ENCODE measurements around the gene HPN. TPM values are rescaled to one million over a fixed set of nuclear protein-coding genes. Genes with fewer than 3 reads are reported as not detected.

Gene HPN
- total and polyA plus RNA-seq, 2 of the 13 experiments (the other 11 are each of a cell fraction or from before 2014, with no cell fraction given): 46.7 to 261 TPM

DNA sequence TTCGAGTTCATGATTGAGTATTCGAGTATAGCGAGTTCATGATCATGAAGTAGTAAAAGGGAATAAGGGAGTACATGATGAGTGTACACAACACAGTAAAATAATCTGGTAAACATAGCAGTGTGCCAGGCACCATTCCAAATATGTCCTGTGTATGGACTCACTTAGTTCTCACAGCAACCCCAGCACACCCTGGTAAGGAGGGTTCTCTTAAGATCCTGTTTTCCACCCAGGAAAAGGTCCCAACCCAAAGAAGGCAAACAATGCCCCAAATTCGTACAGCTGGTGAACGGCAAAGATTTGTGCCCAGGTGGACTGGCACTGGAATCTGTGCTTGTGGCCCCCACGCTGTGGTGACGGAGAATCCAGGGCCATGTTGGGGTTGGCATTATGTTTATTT lies 21.4 kb downstream of the HPN start:
- H3K9ac ChIP-seq (ENCODE audit: insufficient read depth, low read depth, low read length): no peak overlapping the region
- H3K4me3 ChIP-seq (replicated peaks in 1 of 3; ENCODE audit: insufficient read depth in 1 of 3, low read depth in 2 of 3, low read length in 3 of 3): no peak overlapping the region
- ATAC-seq (no peak), FAIRE-seq (no peak), DNase-seq (ENCODE audit: low spot score) (no peak)
- H3K79me2 ChIP-seq (ENCODE audit: insufficient read depth, low read length): no peaks in the 10 kb centered on the region
- CTCF ChIA-PET (ENCODE audit: low intra/inter-chr PET ratio, low total read pairs): no interaction called here
- no peak overlapping the region for H3K27ac ChIP-seq (ENCODE audit: extremely low read length, insufficient read depth, low read length)
- H3K9me3 ChIP-seq (ENCODE audit: low read length): no peaks in the 10 kb centered on the region
- no peak overlapping the region for H2AFZ ChIP-seq (ENCODE audit: low read length)
- H3K4me2 ChIP-seq (ENCODE audit: low read depth, low read length): no peak overlapping the region
- in situ Hi-C loops (cut with HindIII; ENCODE audit: extremely low pct_ligation_motif_present, low pct_unique_long_range_greater_than_20kb): no loop called here
- WGBS (ENCODE audit: low lambda C conversion rate): 99% methylated on average over 7 of the region's 7 CpGs
- peaks cover 3% of the 10 kb centered on the region in 2 experiments; a peak in 1 of 5 replicates for H3K36me3 ChIP-seq (replicated peaks in 1 of 2; ENCODE audit: control insufficient read depth in 1 of 2, insufficient read depth in 2 of 2, low read length in 2 of 2)
- no peaks in the 10 kb centered on the region for H3K27me3 ChIP-seq (ENCODE audit: control insufficient read depth in 1 of 2, insufficient read depth in 2 of 2, low read length in 2 of 2)
- H3K4me1 ChIP-seq (ENCODE audit: insufficient read depth, low read length): peaks cover 11% of the 10 kb centered on the region
- BruUV-seq (replicated peaks): no TSS peak
- POLR2A ChIA-PET: no interaction called here
- peaks cover 5% of the 10 kb centered on the region; the same call in 1 of the 2 replicates for H4K20me1 ChIP-seq (ENCODE audit: insufficient read depth, low read length)
- intact Hi-C loops (cut with micrococcal nuclease; ENCODE audit: unreplicated experiment): no loop called here
- TF ChIP-seq, protein P1, sequence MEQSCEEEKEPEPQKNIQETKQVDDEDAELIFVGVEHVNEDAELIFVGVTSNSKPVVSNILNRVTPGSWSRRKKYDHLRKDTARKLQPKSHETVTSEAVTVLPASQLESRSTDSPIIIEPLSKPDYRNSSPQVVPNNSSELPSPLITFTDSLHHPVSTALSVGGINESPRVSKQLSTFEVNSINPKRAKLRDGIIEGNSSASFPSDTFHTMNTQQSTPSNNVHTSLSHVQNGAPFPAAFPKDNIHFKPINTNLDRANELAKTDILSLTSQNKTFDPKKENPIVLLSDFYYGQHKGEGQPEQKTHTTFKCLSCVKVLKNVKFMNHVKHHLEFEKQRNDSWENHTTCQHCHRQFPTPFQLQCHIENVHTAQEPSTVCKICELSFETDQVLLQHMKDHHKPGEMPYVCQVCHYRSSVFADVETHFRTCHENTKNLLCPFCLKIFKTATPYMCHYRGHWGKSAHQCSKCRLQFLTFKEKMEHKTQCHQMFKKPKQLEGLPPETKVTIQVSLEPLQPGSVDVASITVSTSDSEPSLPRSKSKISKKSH (CRISPR knock-in tag; IDR thresholded peaks at IDR 0.05; ENCODE audit: borderline replicate concordance): no peak
- TF ChIP-seq POLR2G (IDR thresholded peaks at IDR 0.05; ENCODE audit: low read depth, low read length): peak; percentile 59; the same call in 1 of the 2 replicates
- TF ChIP-seq ZNF660 (CRISPR knock-in tag; IDR thresholded peaks at IDR 0.05; ENCODE audit: borderline replicate concordance, low read depth): no peak
- 0 out of 2 replicates have a peak, but pooled peaks have one; percentile 19 for TF ChIP-seq KDM2A (CRISPR knock-in tag; IDR thresholded peaks at IDR 0.05; ENCODE audit: borderline replicate concordance, low read depth)
- TF ChIP-seq, protein P2, sequence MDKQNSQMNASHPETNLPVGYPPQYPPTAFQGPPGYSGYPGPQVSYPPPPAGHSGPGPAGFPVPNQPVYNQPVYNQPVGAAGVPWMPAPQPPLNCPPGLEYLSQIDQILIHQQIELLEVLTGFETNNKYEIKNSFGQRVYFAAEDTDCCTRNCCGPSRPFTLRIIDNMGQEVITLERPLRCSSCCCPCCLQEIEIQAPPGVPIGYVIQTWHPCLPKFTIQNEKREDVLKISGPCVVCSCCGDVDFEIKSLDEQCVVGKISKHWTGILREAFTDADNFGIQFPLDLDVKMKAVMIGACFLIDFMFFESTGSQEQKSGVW (CRISPR knock-in tag; IDR thresholded peaks at IDR 0.05; ENCODE audit: borderline replicate concordance): no peak
- TF ChIP-seq ZSCAN31 (CRISPR knock-in tag; IDR thresholded peaks at IDR 0.05; ENCODE audit: low read depth): no peak
- TF ChIP-seq ZFP90 (CRISPR knock-in tag; IDR thresholded peaks at IDR 0.05; ENCODE audit: borderline replicate concordance): no peak
- TF ChIP-seq ZNF777 (CRISPR knock-in tag; IDR thresholded peaks at IDR 0.05): no peak
- TF ChIP-seq MEIS1 (CRISPR knock-in tag; IDR thresholded peaks at IDR 0.05; ENCODE audit: borderline replicate concordance): no peak
- TF ChIP-seq ZNF569 (CRISPR knock-in tag; IDR thresholded peaks at IDR 0.05; ENCODE audit: borderline replicate concordance): no peak
- TF ChIP-seq, protein P3, sequence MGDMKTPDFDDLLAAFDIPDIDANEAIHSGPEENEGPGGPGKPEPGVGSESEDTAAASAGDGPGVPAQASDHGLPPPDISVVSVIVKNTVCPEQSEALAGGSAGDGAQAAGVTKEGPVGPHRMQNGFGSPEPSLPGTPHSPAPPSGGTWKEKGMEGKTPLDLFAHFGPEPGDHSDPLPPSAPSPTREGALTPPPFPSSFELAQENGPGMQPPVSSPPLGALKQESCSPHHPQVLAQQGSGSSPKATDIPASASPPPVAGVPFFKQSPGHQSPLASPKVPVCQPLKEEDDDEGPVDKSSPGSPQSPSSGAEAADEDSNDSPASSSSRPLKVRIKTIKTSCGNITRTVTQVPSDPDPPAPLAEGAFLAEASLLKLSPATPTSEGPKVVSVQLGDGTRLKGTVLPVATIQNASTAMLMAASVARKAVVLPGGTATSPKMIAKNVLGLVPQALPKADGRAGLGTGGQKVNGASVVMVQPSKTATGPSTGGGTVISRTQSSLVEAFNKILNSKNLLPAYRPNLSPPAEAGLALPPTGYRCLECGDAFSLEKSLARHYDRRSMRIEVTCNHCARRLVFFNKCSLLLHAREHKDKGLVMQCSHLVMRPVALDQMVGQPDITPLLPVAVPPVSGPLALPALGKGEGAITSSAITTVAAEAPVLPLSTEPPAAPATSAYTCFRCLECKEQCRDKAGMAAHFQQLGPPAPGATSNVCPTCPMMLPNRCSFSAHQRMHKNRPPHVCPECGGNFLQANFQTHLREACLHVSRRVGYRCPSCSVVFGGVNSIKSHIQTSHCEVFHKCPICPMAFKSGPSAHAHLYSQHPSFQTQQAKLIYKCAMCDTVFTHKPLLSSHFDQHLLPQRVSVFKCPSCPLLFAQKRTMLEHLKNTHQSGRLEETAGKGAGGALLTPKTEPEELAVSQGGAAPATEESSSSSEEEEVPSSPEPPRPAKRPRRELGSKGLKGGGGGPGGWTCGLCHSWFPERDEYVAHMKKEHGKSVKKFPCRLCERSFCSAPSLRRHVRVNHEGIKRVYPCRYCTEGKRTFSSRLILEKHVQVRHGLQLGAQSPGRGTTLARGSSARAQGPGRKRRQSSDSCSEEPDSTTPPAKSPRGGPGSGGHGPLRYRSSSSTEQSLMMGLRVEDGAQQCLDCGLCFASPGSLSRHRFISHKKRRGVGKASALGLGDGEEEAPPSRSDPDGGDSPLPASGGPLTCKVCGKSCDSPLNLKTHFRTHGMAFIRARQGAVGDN (CRISPR knock-in tag; IDR thresholded peaks at IDR 0.05): no peak
- TF ChIP-seq MBNL3 (CRISPR knock-in tag; conservative IDR thresholded peaks at IDR 0.05): no peak
- no peak for TF ChIP-seq MIER2 (CRISPR knock-in tag; IDR thresholded peaks at IDR 0.05)
- no peak for TF ChIP-seq ZNF605 (CRISPR knock-in tag; IDR thresholded peaks at IDR 0.05)
- TF ChIP-seq ZNF326 (CRISPR knock-in tag; IDR thresholded peaks at IDR 0.05; ENCODE audit: borderline replicate concordance): 0 out of 2 replicates have a peak, but pooled peaks have one; percentile 51
- TF ChIP-seq SMARCC2 (IDR thresholded peaks at IDR 0.05): no peak
- TF ChIP-seq NONO (IDR thresholded peaks at IDR 0.05): no peak
- TF ChIP-seq NONO (CRISPR knock-in tag; conservative IDR thresholded peaks at IDR 0.05): 0 out of 2 replicates have a peak, but pooled peaks have one; percentile 49
